Raji (cell line): ENCODE data around the gene EPPIN.

Experiments
- POLR2A ChIP-seq: IDR thresholded peaks from 2 replicates; pipeline ENCODE4 v1.6.1; 2011; ENCODE audit warnings: low read depth, low read length, control low read depth; ENCODE audit not compliant: insufficient read depth

EPPIN gene

DNA sequence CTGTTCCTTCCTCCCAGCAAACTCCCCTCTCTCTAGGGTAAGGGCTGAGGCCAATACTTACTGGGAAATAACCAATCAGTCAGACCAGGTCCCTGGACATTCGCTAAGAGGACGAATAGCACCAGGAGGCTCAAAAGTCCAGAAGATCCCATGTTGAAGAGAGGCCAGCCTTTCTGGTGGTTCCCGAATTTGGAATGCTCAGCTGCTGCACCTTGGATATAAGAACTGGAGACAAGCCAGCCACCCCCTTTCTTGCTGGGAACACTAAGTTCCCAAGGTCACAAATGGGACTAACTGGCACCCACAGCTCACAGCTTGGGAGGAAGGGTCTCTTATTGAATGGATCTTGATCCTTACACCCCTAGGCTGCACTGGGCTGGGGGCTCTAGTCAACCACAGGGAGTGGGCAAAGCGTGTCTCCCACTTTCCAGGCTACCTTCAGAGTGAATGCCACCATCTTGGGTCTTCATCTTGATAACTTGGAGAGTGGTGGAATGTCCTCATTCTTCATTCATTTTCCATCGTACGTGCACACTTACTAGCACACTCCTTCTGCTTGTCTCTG lies at the start of gene EPPIN:
TSS of gene EPPIN (minus strand) at position 196 of the 565 bp plus-strand sequence. CDS start at position 152, 44 bp downstream.
- no peak for TF ChIP-seq POLR2A

DNA sequence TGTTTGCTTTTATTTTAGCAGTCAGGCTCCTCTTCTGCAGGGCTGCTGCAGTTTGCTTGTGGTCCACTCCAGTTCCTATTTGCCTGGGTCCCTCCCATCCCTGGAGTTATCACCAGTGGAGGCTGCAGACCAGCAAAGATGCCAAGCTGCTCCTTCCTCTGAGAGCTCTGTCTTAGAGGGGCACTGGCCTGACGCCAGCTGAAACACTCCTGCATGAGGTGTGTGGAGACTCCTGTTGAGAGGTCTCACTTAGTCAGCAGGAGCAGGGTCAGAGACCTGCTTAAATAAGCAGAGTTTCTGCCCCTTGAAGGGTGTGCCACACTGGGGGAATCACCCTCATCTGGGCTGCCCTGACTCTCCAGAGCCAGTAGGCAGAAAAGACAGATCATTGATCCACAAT lies 48.0 kb upstream of the EPPIN start:
- no peak for TF ChIP-seq POLR2A

DNA sequence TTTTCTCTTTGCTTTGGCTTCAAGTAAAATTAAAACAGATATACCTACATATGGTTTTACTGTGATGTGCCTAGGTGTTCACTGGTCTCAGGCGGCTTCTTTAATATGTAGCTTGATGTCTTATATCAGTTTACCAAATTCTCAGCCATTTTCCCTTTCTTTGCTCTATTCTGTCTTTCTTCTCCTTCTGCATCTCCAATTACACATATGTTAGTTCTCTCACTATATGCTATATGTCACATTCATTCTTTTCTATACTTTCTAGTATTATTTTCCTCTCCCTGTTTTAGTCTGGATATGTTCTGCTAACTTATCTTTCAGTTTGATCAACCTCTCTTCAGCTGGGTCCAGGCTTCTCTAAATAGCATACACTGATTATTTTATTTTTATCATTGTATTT lies 46.3 kb upstream of the EPPIN start:
- TF ChIP-seq POLR2A: no peak

DNA sequence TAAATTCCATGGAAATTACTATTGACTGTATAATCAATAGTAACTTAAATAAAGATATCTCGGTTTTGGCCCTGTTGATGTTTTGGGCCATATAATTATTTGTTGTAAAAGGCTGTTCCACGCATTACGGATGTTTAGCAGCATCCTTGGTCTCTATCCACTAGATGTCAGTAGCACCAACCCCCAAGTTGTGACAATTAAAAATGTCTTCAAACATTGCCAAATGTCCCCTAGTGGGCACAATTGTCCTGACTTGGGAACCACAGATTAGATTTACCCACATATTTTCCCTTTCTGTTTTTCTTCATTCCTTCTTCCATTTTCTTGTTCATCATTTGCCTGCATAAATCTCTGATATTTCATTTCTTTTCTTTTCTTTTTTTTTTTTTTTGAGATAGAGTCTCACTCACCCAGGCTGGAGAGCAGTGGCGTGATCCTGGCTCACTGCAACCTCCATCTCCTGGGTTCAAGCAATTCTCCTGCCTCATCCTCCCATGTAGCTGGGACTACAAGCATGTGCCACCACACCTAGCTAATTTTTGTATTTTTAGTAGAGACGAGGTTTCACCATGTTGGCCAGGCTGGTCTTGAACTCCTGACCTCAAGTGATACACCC lies 45.5 kb upstream of the EPPIN start:
- TF ChIP-seq POLR2A: no peak

DNA sequence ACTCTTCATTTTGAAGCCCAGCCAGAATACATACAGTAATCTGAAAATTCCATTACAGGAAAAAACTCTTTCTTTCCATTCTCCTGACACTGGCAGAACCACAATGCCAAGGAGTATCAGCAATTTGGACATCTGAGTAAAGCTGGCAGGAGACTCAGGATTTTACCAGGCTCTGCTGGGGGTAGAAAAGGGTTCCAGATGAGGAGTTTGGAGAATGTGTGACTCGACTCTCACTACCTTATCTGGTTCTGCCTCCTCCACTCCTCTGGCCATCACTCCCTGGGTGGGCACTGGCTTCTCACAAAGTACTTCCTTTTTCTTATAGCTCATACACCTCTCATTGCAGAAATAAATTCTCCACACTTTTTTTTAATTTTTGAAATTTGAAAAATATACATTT lies 42.5 kb upstream of the EPPIN start:
- no peak for TF ChIP-seq POLR2A

DNA sequence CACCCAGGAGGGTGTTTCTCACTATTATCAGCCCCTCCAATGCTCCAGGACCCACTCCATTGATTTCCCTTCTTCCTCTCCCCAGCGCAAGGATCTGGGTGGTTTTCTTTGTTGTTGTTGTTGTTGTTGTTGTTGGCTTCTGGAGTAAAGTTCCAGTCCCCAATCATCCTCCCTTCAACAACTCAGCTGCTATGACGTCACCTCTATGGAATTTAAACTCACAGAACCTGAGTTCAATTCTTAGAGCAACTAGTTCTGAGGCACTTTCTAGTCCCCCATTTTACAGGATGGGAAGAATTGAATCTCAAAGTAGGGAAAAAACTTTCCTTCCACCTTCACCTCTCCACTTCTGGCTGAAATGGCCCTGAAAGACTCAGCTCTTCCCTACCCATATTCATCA lies 41.6 kb upstream of the EPPIN start:
- no peak for TF ChIP-seq POLR2A

DNA sequence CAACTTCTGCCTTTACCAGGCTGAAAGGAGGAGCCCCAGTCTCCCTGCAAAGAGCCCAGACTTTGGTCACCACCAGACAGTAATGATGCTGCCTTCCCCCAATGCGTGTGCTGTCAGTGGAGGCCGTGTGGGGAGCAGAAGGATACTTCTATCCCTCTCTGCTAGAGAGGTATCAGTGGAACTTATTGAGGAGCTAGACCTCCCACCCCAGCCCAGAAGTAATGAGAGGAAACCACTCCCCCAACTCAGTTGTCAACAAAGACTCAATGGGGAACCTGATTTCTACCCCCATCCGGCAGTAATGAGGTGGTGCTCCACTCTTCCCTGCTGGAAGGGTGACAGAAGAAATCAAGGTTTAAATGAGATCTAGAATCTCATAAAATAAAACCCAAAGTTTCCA lies 36.3 kb upstream of the EPPIN start:
- no peak for TF ChIP-seq POLR2A

DNA sequence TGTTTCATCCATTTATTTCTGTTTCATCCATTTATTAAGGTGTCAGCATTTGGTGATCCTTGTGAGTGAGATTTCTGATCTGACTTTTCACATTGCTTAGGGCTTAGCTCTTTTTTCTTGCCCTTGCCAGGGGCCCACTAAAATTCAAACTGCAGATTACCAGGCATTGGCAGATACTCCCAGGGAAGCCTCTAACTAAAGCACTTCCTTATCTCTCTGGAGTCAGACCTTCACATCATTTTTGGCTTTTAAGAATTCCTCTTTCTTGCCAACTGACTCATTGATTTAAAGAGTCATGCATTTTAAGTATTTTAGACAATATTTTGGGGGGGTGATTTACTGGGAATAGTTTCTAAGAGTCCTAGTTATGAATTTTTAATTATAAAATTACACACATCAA lies 34.5 kb upstream of the EPPIN start:
- TF ChIP-seq POLR2A: no peak

DNA sequence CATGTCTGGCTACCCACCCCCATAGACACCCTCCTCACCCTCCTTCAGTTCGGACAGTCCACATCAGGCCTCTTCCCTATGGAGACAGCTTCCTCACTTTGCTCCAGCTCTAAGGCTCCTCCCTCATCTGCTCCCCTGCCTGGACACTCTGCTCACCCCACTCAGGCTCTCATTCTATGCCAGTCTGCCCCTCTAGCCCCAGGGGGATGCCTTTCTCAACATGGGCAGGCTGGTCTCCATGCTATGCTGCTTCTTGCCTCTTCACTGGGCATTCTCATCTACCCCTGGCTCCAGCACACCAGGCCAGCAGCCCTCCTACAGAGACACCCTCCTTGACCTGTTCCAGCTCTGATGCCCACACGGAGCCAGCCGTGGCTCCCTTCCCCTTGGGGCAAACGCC lies 32.0 kb upstream of the EPPIN start, which contains the start of gene WFDC8:
TSS of gene WFDC8 (minus strand) at position 101 of the 400 bp plus-strand sequence. CDS start at position 64, 37 bp downstream.
- TF ChIP-seq POLR2A: no peak

DNA sequence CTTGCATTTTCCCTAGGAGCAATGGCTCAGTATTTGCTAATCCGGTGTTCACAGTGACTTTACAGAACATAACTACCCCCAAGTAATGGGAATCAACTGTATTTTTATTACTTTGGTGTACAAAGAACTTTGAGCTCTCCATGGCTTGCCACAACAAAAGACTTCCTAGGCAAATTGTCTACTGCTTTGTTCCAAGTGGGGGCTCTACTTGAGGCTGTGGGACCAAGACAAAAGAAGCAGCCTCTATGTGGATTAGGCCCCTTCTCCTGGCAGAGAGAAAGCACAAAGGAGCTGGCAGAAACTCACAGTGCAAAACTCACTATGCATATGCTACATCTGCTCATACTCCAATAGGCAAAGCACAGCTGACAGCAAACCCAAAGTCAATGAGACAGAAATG lies 31.0 kb upstream of the EPPIN start:
- TF ChIP-seq POLR2A: no peak

DNA sequence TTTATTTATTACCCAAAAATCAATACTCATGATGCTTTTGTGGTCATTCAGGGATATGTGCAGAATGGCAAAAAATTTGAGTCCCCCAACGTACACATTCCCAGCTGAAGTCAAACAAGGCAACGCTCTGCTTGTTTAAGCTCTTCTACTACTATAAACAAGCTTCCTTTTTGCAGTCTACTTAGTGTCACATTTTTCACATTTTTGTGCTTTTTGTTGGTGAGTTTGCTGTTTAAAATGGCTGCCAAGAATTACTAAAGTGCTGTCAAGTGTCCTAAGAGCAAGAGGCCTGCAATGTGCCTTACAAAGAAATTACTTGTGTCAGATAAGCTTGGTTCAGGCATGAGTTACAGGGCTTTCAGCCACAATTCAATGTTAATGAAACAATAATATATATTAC lies 29.8 kb upstream of the EPPIN start:
- TF ChIP-seq POLR2A: no peak

DNA sequence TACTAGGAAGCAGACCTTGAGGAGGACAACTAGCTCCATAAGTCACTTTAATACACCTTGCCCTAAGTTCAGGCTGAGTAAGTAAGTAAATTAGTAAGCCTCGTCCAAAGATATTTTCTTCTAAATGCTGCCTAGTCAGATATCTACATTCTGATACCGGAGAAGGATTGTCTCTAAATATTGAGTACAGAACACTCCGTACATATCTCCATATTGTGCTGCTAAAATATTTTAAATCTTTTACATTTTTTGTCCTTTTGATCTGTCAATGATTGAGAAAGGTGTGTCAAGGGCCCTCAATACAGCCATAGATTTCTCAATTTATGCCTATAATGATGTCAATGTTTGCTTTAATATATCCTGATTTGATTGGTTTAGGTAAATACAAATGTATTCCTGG lies 28.7 kb upstream of the EPPIN start:
- TF ChIP-seq POLR2A: no peak

DNA sequence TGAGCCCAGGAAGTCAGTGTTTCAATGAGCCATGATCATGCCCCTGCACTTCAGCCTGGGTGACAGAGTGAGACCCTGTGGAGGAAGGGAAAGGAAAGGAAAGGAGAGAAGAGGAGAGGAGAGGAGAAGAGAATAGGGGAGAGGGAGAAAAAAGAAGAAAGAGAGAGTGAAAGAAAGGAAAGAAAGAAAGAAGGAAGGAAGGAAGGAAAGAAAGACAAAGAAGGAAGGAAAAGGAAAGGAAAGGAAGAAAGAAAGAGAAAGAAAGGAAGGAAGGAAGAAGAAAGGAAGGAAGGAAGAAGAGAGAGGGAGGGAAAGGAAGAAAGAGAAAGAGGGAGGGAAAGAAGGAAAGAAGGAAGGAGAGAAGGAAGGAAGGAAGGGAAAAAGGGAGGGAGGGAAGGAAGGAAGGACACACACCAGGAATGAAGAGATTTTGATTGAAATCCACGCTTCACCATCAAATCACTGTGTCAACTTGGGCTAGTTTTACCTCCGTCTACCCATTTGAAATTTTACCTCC lies 17.6 kb upstream of the EPPIN start:
- no peak for TF ChIP-seq POLR2A

DNA sequence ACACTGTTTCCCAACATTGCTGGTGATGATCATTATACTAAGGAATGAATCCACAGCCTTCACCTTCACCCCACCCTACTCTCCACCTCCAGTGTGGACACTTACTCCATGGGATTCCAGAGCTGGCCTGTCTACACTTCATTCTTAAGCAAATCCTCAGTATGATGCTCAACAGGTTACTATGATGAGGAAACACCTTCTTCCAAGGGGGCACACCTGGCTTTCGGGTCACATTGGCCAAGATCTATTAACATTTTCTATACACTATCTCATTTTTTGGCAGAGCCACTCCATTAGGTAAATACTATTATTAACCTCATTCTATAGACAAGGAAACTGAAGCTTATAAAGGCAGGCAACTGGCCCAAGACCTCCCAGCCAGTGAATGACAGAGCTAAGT lies 8.0 kb upstream of the EPPIN start:
- TF ChIP-seq POLR2A: no peak

DNA sequence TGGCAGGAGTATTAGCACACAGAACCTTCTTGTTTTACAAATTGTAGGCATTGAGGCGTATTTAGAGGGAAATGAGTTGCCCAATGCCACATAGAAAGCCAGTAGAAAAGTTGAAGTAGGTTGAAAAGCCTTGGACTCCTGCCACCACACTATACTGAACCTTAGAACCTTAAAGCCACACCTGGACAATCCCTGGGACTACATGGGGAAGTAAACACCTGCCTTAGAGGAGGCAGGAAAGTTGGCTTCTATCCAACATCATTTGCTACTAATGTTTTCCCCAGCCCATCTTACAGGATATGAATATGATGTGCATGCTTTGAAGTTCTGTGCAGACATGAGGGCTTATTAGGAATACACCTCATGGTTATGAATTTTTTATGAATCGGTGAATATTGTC lies 5.3 kb upstream of the EPPIN start:
- TF ChIP-seq POLR2A: no peak

DNA sequence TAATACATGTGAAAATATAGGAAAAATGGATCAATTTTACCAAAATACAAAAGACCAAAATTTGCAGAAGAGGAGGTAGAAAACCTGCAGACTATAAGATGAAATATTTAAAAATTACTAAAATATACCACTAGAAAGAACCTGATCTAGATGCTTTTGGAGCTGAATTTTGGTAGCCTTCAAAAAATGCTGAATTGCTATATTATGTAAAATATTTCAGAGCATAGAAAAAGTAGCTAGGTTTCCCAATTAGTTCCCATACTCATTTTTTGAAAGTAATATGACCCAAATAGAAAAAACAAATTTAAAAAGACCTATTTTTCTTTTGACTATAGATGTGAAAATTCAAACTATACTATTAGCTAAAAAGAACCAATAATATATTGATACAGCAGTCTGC lies 3.6 kb upstream of the EPPIN start:
- TF ChIP-seq POLR2A: no peak

DNA sequence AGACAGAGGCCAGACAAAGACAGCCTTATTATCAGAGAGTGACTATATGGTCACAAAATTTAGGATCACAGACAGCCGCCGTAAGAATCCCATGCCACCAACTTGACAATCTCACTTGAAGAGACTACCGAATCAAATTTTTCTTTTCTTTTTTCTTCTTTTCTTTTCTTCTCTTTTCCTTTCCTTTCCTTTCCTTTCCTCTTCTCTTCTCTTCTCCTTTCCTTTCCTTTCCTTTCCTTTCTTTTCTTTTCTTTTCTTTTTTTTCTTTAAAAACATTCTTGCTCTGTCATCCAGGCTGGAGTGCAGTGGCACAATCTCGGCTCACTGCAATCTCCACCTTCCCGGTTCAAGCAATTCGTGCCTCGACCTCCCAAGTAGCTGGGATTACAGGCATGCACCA lies 1.2 kb upstream of the EPPIN start:
- no peak for TF ChIP-seq POLR2A

DNA sequence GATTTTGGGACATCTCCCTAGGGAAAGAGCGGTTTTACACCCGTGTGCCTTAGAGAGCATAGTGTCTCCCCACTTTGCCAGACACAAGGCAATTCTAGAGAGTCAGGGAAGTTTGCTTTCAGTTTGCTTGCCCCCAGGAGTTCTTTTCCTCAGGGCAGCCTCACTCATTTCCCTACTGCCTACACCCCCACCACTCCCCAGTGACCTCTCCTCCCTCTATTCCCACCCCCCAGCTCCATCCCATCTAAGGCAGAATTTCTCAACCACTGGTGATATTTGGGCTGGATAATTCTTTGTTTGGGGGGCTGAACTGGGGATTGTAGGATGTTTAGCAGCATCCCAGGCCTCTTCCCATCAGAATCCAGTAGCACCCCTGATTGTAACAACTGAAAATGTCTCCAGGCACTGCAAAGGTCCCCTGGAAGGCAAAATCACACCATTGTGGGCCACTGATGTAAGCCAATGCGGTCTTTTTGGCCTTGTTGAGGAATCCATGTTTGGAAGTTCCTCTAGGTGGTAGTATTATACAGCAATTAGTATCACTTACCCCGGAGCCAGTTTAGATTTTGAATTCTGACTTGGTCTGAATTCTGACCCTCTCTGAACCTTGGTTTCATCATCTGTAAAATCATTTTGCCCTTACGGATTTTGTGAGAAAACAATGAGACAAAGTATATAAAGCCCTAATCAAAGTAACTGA lies 1.3 kb downstream of the EPPIN start:
- no peak for TF ChIP-seq POLR2A
